ENCODE data around the gene AEBP1.

Gene AEBP1

DNA sequence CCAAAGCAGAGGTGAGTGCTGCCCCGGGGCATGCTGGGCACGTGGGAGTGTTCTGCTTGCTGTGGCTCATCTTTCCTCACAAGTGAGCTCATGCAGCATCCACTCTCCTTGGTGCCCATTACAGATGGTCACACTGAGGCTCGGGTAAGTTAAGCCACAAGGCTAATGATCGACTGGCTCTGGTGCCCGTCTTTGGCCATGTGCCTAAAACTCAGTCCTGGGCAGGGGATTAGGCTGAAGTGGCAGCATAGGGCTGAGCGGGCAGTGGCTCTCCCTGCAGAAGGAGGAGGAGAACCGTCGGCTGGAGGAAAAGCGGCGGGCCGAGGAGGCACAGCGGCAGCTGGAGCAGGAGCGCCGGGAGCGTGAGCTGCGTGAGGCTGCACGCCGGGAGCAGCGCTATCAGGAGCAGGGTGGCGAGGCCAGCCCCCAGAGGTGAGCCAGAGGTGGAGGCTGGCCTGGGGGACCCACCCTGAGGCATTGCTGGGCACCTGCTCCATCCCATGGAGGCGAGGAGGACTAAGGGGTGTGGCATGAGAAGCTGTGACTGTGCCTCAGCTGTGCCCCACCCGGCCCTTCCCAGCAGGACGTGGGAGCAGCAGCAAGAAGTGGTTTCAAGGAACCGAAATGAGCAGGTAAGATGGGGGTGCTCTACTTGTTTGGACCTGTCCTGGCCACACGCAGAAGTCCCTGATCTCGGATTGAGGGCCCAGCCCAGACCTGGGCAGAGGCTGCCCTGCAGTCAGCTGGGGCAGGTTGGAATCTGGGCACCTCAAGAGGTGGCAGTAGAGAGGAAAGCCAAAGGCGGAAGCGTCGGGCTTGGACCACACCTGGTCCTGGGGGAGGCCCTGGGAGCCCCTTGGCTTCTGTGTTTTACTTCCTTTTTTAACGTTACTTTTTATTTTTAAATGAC, 46.0 kb upstream of the AEBP1 start:
- Histone ChIP-seq H3K9ac (ENCODE audit: low read depth, low read length, poor library complexity, severe bottlenecking) (no peak overlapping the region), H3K9me3 (ENCODE audit: insufficient read depth, low read depth, low read length) (no peaks in the 10 kb centered on the region), H3K9me2 (replicated peaks; ENCODE audit: low read depth, low read length) (no peaks in the 10 kb centered on the region), H3K36me3 (ENCODE audit: insufficient read depth, low read length) (peaks cover 64% of the 10 kb centered on the region; the same call in 1 of the 2 replicates), H3K4me2 (ENCODE audit: low read depth, low read length, poor library complexity, severe bottlenecking) (no peak overlapping the region), H3K27me3 (ENCODE audit: insufficient read depth, low read length, poor library complexity, severe bottlenecking) (no peaks in the 10 kb centered on the region), H3K4me1 (ENCODE audit: insufficient read depth, low read length, poor library complexity, severe bottlenecking) (no peaks in the 10 kb centered on the region), H2AFZ (ENCODE audit: low read length) (no peak overlapping the region), H3F3A (ENCODE audit: low read depth) (no peaks in the 10 kb centered on the region), H3K79me2 (ENCODE audit: insufficient read depth, low read length) (peaks cover 6% of the 10 kb centered on the region; the same call in 1 of the 2 replicates), H3K4me3 (ENCODE audit: low read length, poor library complexity, severe bottlenecking) (no peak overlapping the region), H4K20me1 (ENCODE audit: insufficient read depth, low read length, poor library complexity, severe bottlenecking) (no peaks in the 10 kb centered on the region)
- TF ChIP-seq EZH2phosphoT487 (IDR thresholded peaks at IDR 0.05; ENCODE audit: borderline replicate concordance): no peak
- TF ChIP-seq, protein P1, sequence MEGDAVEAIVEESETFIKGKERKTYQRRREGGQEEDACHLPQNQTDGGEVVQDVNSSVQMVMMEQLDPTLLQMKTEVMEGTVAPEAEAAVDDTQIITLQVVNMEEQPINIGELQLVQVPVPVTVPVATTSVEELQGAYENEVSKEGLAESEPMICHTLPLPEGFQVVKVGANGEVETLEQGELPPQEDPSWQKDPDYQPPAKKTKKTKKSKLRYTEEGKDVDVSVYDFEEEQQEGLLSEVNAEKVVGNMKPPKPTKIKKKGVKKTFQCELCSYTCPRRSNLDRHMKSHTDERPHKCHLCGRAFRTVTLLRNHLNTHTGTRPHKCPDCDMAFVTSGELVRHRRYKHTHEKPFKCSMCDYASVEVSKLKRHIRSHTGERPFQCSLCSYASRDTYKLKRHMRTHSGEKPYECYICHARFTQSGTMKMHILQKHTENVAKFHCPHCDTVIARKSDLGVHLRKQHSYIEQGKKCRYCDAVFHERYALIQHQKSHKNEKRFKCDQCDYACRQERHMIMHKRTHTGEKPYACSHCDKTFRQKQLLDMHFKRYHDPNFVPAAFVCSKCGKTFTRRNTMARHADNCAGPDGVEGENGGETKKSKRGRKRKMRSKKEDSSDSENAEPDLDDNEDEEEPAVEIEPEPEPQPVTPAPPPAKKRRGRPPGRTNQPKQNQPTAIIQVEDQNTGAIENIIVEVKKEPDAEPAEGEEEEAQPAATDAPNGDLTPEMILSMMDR (conservative IDR thresholded peaks at IDR 0.05; ENCODE audit: low read length): no peak

GRCh38 chr7:44058759-44059218, 45.4 kb upstream of the AEBP1 start:
- no peak overlapping the region for H3K4me2 ChIP-seq (ENCODE audit: low read depth, low read length, poor library complexity, severe bottlenecking)
- H3K9ac ChIP-seq (ENCODE audit: low read depth, low read length, poor library complexity, severe bottlenecking): no peak overlapping the region
- H3K27me3 ChIP-seq (ENCODE audit: insufficient read depth, low read length, poor library complexity, severe bottlenecking): no peaks in the 10 kb centered on the region
- peaks cover 6% of the 10 kb centered on the region; the same call in 1 of the 2 replicates for H3K79me2 ChIP-seq (ENCODE audit: insufficient read depth, low read length)
- no peaks in the 10 kb centered on the region for H3K9me3 ChIP-seq (ENCODE audit: insufficient read depth, low read depth, low read length)
- no peaks in the 10 kb centered on the region for H3F3A ChIP-seq (ENCODE audit: low read depth)
- no peak for TF ChIP-seq EZH2phosphoT487 (IDR thresholded peaks at IDR 0.05; ENCODE audit: borderline replicate concordance)
- TF ChIP-seq, protein P1 (conservative IDR thresholded peaks at IDR 0.05; ENCODE audit: low read length): no peak
- no peaks in the 10 kb centered on the region for H3K9me2 ChIP-seq (replicated peaks; ENCODE audit: low read depth, low read length)
- no peak overlapping the region for H3K4me3 ChIP-seq (ENCODE audit: low read length, poor library complexity, severe bottlenecking)
- no peak overlapping the region for H2AFZ ChIP-seq (ENCODE audit: low read length)
- no peaks in the 10 kb centered on the region for H3K4me1 ChIP-seq (ENCODE audit: insufficient read depth, low read length, poor library complexity, severe bottlenecking)
- peaks cover 63% of the 10 kb centered on the region; the same call in 1 of the 2 replicates for H3K36me3 ChIP-seq (ENCODE audit: insufficient read depth, low read length)
- H4K20me1 ChIP-seq (ENCODE audit: insufficient read depth, low read length, poor library complexity, severe bottlenecking): no peaks in the 10 kb centered on the region

GRCh38 chr7:44059219-44060090, 44.7 kb upstream of the AEBP1 start:
- Histone ChIP-seq H3K79me2 (ENCODE audit: insufficient read depth, low read length) (peaks cover 6% of the 10 kb centered on the region; the same call in 1 of the 2 replicates), H3K27me3 (ENCODE audit: insufficient read depth, low read length, poor library complexity, severe bottlenecking) (no peaks in the 10 kb centered on the region), H4K20me1 (ENCODE audit: insufficient read depth, low read length, poor library complexity, severe bottlenecking) (no peaks in the 10 kb centered on the region), H3F3A (ENCODE audit: low read depth) (no peaks in the 10 kb centered on the region), H3K4me1 (ENCODE audit: insufficient read depth, low read length, poor library complexity, severe bottlenecking) (no peaks in the 10 kb centered on the region), H3K4me3 (ENCODE audit: low read length, poor library complexity, severe bottlenecking) (no peak overlapping the region), H3K9me3 (ENCODE audit: insufficient read depth, low read depth, low read length) (no peaks in the 10 kb centered on the region), H2AFZ (ENCODE audit: low read length) (no peak overlapping the region), H3K36me3 (ENCODE audit: insufficient read depth, low read length) (peaks cover 60% of the 10 kb centered on the region; the same call in 1 of the 2 replicates), H3K9ac (ENCODE audit: low read depth, low read length, poor library complexity, severe bottlenecking) (no peak overlapping the region), H3K9me2 (replicated peaks; ENCODE audit: low read depth, low read length) (no peaks in the 10 kb centered on the region), H3K4me2 (ENCODE audit: low read depth, low read length, poor library complexity, severe bottlenecking) (no peak overlapping the region)
- TF ChIP-seq EZH2phosphoT487 (IDR thresholded peaks at IDR 0.05; ENCODE audit: borderline replicate concordance): no peak
- TF ChIP-seq, protein P1 (conservative IDR thresholded peaks at IDR 0.05; ENCODE audit: low read length): no peak

Data from Loucy (cell line).